ENCODE data around the gene KLHL40.

Gene KLHL40, protein sequence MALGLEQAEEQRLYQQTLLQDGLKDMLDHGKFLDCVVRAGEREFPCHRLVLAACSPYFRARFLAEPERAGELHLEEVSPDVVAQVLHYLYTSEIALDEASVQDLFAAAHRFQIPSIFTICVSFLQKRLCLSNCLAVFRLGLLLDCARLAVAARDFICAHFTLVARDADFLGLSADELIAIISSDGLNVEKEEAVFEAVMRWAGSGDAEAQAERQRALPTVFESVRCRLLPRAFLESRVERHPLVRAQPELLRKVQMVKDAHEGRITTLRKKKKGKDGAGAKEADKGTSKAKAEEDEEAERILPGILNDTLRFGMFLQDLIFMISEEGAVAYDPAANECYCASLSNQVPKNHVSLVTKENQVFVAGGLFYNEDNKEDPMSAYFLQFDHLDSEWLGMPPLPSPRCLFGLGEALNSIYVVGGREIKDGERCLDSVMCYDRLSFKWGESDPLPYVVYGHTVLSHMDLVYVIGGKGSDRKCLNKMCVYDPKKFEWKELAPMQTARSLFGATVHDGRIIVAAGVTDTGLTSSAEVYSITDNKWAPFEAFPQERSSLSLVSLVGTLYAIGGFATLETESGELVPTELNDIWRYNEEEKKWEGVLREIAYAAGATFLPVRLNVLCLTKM

GRCh38 chr3:42685363-42685881 lies at the start of gene KLHL40:
Gene KLHL40, plus strand, starts transcription at chr3:42685537. Its CDS starts 82 bp downstream, at chr3:42685619.
- no peak for FAIRE-seq

DNA sequence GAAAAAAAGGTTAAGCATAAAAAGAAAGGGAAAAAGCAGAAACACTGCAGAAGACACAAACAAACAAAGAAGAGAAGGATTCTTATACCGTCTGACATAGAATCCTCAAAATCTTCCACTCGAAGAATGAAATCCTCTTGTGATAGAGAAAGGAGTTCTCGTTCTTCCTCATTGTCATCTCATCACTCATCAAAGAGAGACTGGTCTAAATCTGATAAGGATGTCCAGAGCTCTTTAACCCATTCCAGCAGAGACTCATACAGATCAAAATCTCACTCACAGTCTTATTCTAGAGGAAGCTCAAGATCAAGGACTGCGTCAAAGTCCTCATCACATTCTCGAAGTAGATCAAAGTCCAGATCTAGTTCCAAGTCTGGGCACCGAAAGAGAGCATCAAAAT lies 48.3 kb upstream of the KLHL40 start:
- no peak for FAIRE-seq
- TF ChIP-seq CTCF (IDR thresholded peaks at IDR 0.05; ENCODE audit: insufficient read depth, missing control alignments) = no peak

More at GRCh38 chr3:42685363-42685881, at the start of gene KLHL40:
- no peak for TF ChIP-seq CTCF (IDR thresholded peaks at IDR 0.05; ENCODE audit: insufficient read depth, missing control alignments)
- no peak for DNase-seq (ENCODE audit: insufficient read length, low spot score)

DNA sequence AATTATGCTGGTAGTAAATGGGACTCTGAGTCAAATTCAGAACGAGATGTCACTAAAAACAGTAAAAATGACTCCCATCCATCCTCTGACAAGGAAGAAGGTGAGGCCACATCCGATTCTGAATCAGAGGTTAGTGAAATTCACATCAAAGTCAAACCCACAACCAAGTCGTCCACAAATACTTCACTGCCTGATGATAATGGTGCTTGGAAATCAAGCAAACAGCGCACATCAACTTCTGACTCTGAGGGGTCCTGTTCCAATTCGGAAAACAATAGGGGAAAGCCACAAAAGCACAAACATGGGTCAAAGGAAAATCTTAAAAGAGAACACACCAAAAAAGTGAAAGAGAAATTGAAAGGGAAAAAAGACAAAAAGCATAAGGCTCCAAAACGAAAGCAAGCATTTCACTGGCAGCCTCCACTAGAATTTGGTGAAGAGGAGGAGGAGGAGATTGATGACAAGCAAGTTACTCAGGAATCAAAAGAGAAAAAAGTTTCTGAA lies 46.9 kb upstream of the KLHL40 start:
- FAIRE-seq = no peak
- no peak for DNase-seq (ENCODE audit: insufficient read length, low spot score)
- TF ChIP-seq CTCF (IDR thresholded peaks at IDR 0.05; ENCODE audit: insufficient read depth, missing control alignments) = no peak

More for the DNA sequence above, 48.3 kb upstream of the KLHL40 start:
- no peak for DNase-seq (ENCODE audit: insufficient read length, low spot score)

DNA sequence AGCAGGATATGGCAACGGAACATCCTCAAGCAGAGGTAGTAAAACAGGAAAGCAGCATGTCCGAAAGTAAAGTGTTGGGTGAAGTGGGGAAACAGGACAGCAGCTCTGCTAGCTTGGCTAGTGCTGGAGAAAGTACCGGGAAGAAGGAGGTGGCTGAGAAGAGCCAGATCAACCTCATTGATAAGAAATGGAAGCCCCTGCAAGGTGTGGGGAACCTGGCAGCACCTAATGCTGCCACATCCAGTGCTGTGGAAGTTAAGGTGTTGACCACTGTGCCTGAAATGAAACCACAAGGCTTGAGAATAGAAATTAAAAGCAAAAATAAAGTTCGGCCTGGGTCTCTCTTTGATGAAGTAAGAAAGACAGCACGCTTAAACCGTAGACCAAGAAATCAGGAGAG lies 46.1 kb upstream of the KLHL40 start:
- DNase-seq (ENCODE audit: insufficient read length, low spot score) (no peak), FAIRE-seq (no peak)
- no peak for TF ChIP-seq CTCF (IDR thresholded peaks at IDR 0.05; ENCODE audit: insufficient read depth, missing control alignments)

DNA sequence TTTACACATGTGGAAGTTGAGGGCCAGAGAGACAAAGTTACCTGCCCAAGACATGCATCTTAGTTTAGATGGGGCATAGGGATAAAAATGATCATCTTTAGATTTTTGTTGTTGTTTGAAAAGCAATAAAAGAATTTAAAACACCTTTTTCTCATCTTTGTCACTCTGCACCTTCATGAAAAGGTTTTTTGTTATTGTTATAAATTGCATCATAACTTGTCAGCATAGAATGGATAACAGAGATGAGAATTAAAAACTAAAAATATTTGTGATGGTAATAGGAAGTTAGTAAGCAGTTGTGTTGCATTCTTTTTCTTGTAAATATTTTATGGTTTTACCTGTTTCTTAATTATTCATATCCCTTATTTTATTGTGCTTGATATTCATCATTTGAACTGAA lies 45.2 kb upstream of the KLHL40 start:
- no peak for TF ChIP-seq CTCF (IDR thresholded peaks at IDR 0.05; ENCODE audit: insufficient read depth, missing control alignments)
- FAIRE-seq (no peak), DNase-seq (ENCODE audit: insufficient read length, low spot score) (no peak)

- no peak for DNase-seq (ENCODE audit: insufficient read length, low spot score)
- TF ChIP-seq CTCF (IDR thresholded peaks at IDR 0.05; ENCODE audit: insufficient read depth, missing control alignments) = no peak
- no peak for FAIRE-seq
Observed at GRCh38 chr3:42640771-42641370, 44.5 kb upstream of the KLHL40 start.
